Measurements from ENCODE around the gene DHRS2. TPM values are rescaled to one million over a fixed set of nuclear protein-coding genes. Genes with fewer than 3 reads are reported as not detected.
"Not testable (repeated sequence)": the region's sequence is repeated elsewhere in the genome, so short reads cannot be mapped to it uniquely, and the experiment has no call there.

DHRS2 gene
- polyA plus RNA-seq, 1 donor: 0.11 TPM

- not testable (repeated sequence) for DNase-seq (ENCODE audit: low read depth)
These were observed 53.7 kb downstream of the DHRS2 start for GRCh38 chr14:23689709-23690514.

GRCh38 chr14:23692416-23692815, 56.3 kb downstream of the DHRS2 start:
- no peak for DNase-seq (ENCODE audit: low read depth)

GRCh38 chr14:23693252-23693775, 57.1 kb downstream of the DHRS2 start:
- no peak for DNase-seq (ENCODE audit: low read depth)

GRCh38 chr14:23694085-23694948, 58.2 kb downstream of the DHRS2 start:
- DNase-seq (ENCODE audit: low read depth): no peak

Other genes starting within 250 kb of the DHRS2 start
- 7.0 TPM for gene MYH6, start 228.1 kb upstream of the DHRS2 start, polyA plus RNA-seq (ENCODE audit: insufficient read length)
- gene MYH7, start 200.7 kb upstream of the DHRS2 start, polyA plus RNA-seq (ENCODE audit: insufficient read length): 932 TPM
- 35.1 TPM for gene NGDN, start 166.7 kb upstream of the DHRS2 start, polyA plus RNA-seq (ENCODE audit: insufficient read length)
- 1.5 TPM for gene ZFHX2, start 84.6 kb upstream of the DHRS2 start, polyA plus RNA-seq (ENCODE audit: insufficient read length)
- gene THTPA, start 80.1 kb upstream of the DHRS2 start, polyA plus RNA-seq (ENCODE audit: insufficient read length): 12.8 TPM
- gene AP1G2, start 68.6 kb upstream of the DHRS2 start, polyA plus RNA-seq (ENCODE audit: insufficient read length): 15.3 TPM
- gene JPH4, start 57.6 kb upstream of the DHRS2 start, polyA plus RNA-seq (ENCODE audit: insufficient read length): 0.66 TPM

Measured in forelimb muscle (tissue), 1 donor.